Superior temporal gyrus (tissue), 1 donor: ENCODE measurements around the gene MAP4K1.
"Not testable (repeated sequence)": the region's sequence is repeated elsewhere in the genome, so short reads cannot be mapped to it uniquely, and the experiment has no call there.

Experiments used
- DNase-seq: peaks from one replicate; pipeline ENCODE4 v3.0.0-alpha.2; 2016; ENCODE audit errors: extremely low spot score

MAP4K1 gene

DNA sequence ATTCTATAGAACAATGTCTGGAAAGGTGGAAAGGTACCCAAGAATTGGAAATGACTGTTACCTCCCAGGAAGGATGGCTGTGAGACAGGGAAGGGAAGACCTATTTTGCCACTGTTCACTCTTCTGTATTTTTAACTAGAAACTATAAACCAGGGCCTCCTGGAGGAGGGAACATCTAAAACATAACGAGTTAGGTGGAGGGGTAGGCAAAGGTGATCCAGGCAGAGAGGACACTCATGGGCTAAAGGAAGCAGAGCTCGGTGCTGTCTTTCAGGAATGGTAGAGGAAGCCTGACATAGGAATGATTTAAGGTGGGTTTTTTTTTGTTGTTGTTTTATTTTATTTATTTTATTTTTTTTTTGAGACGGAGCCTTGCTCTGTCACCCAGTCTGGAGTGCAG, 7.1 kb upstream of the MAP4K1 start:
- no peak for DNase-seq

DNA sequence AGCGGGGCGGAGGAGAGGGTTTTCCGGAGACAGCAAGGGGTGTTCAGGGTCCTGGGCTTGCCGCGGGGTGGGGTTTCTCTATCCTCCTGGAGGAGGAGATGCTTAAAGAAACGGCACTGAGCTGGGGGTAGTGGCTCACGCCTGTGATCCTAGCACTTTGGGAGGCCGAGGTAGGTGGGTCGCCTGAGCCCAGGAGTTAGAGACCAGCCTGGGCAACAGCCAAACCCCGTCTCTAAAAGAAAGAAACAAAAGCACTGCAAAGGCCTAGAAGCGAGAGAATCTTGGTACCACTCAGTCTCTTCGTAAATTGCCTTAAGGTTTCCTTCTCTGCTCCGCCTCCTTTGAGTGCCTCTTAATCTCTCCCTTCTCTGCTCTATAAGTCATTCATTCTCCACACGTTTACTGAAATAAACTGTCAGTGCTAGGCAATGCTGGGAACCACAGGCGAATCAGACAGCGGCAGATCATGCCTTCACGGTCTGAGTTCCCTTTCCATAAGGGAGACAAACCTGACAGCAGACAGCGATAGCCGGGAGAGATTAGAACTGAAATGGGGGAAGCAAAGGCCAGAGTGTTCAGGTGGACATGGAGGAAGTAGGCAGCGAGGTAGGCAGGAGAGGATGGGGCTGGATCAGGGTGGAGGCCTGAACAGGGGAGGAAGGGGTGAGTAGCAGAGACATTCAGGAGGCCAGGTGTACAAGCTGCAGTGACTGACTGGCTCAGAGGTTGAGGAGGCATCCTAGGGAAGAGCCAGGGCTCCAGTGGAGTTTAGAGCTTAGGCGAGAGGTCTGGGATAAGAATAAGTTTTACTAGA, 1.8 kb upstream of the MAP4K1 start:
- no peak for DNase-seq

DNA sequence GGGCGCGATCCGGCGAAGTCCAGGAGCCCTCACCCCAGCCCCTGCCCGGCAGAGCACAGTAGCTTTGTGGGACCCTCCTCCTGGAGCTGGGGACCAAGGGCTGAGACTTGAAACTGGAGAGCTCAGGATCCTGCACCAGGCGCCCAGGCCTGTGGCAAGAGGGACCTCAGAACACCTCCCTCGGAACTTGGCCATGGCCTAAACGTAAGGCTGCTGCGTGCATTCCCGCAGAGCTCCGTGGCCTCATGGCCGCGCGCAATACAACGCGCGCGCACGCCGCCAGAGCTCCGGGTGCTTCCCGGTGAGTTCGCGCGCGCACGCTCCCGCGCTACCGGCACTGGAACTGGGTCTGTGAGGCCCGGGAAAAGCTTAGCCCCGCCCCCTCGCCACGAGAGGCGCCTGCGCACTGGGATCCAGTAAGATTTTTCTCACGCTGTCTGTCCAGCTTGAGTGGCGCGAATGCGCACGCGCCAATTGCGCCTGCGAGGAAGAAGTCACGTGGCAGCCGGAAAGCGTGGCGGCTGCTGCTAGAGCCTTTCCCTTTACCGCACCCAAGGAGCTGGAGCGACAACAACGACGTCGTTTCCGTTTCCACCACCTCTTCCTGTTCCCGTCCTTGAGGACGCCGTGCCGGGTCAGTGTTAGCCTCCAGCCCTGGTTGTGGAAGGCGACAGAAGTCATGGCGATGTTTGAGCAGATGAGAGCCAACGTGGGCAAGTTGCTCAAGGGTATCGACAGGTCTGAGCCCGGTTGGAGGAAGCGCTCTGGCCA, 1.0 kb upstream of the MAP4K1 start, which contains the start of gene EIF3K:
Gene EIF3K (plus strand): TSS at position 599 of the 771 bp plus-strand sequence. CDS start 81 bp downstream, at position 680.
- peak; percentile 100 for DNase-seq

DNA sequence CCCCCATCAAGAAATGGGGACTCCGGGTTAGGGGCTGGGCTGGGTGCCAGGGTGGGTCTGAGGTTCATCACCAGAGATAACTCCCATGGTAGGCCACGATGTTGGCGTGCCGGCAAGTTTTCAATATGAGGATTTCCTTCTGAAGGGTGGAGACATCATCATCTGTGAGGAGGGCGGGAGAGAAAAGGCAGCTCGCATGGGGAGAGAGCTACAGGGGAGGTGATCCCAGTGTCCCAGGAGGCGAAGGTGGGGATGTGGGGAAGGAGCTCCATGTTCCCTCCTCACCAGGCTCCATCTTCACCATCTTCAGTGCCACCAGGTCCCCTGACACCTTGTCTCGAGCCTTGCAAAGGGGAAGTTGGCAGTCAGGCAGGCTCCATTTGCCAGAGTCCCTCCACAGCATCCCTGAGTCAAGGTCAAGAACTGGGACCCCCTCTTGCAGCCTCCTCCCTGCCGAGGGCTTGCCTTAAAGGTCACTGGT, 430 bp downstream of the MAP4K1 start:
- DNase-seq, result no peak

DNA sequence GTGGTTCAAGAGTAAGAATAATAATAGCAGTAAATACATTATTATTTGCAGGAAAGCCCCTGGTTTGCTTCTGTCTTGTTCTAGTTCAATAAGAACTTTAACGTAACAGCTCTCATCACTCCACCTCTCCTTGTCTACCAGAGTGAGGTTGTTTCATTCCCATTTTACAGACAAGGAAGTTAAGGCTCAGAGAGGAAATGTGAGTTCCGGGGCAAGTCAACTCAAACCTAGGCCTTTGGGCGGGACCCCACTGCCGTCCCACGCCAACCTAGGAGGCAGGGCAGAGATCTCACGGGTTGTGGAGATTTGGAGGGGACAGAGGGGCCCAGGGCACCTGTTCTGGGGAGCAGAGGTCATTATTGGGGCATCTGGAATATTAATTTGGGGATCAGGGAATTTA, 1.5 kb downstream of the MAP4K1 start:
- DNase-seq, result no peak

DNA sequence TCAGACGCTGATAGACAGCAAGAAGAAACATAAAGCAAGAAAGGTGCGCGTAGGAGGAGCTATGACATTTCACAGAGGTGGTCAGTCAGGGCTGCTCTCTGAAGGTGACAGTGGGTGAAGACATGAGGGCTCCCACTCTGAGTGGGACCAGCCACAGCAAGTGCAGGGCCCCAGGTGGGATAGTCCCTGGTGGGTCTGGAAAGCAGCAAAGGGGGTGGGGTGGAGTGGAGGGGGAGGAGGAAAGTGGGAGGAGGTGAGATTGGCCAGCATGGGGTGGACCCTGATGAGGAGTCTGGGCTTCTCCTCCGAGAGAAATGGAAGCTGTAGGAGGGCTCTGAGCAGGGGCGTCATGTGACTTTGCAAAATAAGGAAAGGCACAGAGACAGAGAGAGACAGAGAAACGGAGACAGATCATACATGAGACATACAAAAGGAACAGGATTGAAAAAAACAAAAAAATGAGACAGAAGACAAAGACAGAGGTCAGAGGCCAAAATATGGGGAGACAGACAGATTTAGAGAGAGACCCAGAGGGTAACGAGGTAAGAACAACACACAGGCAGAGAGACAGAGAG, 2.7 kb downstream of the MAP4K1 start:
- no peak for DNase-seq

DNA sequence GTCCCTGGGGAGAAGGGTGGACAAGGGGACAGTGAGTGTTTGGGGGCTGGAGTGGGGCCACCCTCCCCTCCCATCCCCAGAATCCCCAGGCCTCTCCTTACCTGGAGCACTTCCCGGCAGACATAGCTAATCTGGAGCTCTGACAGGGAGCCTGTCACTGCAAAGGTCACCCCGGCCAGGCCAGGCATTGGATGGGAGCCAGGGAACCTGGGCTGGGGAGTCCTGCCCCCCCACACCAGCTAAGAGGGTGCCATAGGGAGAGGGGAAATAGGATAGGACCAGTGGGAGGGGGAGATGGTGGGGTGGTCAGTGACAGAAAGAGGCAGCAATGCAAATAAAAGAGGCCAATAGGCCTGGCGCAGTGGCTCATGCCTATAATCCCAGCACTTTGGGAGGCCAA, 3.5 kb downstream of the MAP4K1 start:
- no peak for DNase-seq

DNA sequence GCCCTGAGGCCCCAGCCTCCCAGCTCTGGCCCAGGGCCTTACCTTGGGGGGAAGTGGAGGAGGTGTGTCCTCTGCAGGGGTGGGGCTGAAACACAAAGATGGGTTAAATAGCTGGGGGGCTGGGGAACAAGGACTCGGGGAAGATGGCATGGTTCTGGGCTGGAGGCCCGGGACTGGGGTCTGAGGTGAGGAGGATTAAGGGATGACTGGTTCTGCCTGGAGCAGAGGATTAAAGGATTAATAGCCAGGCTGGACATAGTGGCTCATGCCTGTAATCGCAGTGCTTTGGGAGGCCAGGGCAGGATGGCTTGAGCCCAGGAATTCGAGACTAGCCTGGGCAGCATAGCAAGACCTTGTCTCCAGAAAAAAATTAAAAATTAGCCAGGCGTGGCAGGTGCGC, 11.6 kb downstream of the MAP4K1 start:
- DNase-seq, result no peak

DNA sequence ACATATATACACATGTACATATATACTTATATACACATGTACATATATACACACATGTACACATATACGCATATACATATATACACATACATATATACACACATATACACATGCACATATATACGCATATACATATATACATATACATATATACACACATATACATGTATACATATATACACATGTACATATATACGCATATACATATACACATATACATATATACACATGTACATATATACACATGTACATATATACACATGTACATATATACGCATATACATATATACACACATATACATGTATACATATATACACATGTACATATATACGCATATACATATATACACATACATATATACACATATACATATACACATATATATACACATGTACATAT, 14.9 kb downstream of the MAP4K1 start:
- DNase-seq, result not testable (repeated sequence)

DNA sequence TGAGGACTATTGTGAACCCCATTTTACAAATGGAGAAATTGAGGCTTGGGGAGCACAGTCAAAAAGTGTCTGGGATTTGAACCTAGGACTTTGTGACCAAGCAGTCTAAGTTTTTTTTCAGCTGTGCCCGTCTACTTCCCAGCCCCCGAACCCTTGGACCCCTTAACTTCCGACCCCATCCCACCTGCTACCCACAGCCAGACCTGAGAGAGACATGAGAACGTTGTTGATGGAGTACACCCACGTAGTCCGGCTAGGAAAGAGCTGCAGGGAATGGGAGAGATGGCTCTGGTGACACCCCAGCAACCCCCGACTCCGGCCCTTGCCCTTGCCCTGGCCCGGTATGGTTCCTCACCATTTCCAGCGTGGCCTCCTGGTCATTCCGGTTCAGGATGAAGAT, 18.0 kb downstream of the MAP4K1 start:
- DNase-seq, result no peak

DNA sequence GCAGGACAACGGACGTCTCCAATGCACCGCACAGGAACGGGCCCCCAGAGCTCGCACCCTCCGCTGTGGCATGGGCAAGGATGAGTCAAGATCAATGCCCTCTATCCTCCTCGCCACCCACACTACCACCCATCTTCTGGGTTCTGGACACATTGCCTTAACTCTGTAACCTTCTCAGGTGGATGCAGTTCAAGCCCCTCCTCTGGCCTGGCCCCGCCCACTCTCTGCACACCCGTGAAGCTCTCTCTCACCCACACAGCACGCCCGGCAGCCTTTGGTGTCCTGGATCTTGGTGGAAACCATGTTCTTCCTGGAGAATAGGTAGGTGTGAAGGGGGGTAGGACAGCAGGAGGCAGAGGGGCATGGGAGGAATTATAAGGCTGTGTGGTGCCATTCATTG, 20.7 kb downstream of the MAP4K1 start:
- DNase-seq, result no peak

DNA sequence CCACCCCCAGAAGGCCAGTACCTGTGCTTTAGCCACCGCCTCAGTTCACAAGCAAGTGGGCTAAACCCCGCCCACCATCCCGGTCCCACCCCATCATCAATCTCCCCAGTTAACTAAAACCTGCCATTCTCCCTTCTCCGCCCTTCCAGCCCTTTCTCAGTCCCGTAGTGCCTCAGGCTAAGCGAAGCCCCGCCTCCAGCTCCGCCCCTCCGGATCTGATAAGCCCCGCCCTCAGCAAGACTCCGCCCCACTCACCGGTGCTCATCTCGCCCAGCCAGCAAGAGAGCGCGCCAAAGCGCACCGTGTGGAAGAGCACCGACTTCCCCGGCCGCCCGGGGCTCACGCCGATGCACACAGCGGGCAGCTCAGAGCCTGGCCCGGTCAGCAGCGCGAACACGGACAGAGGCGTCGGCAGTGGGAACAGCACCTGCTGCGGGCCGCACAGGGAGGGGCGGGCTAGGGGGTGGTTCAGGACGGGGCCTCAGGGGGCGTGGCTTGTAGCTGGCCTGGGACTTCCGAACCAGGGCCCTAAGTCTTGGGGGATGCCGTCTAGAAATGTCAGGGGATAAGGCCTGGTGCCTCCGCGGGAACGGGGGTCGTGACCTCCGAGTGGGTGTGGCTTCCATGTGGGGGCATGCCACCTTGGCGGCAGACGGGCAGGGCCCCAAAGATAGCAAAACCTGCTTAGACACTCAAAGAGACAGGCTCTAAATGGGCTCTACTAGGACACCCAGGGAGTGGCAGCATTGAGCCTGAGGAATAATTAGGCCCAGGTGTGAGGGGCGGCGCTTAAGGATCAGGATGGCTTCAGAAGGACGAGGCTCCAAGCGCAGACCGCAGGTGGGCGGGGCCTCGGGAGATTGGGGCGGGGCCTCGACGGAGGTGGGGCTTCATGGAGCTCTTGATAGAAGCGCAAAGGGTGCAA, 21.4 kb downstream of the MAP4K1 start:
- no peak for DNase-seq

DNA sequence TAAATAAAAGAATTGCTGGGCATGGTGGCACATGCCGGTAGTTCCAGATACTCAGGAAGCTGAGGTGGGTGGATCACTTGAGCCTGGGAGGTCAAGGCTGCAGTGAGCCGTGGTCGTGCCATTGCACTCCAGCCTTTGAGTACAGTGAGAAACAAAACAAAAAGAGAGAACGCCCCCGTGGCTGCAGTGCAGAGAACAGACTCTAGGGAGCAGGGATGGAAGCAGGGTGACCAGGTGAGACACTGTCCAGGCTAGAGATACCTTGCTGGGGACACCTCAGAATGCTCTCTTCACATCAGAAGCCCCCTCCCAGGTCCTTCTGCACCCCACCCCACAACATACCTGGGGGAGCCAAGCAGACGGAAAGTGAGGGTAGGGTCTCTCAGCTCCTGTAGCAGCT, 24.8 kb downstream of the MAP4K1 start:
- no peak for DNase-seq

DNA sequence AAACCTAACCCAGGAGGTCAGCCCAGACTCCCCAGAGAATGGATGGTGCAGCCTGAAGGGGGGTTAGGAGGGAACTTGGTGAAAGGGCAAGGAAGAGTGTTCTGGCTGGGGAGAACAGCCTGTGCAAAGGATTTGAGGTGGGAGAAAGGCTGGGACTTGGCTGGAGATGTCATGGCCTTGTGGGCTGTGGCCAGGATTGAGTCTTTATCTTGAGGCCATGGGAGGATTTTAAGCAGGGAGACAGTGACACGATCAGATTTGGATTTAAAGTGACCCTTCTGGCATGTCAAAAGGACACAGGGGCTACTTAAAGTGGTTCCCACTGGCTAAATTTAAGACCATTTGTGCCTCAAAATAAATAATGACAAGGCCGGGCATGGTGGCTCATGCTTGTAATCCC, 29.7 kb downstream of the MAP4K1 start:
- no peak for DNase-seq

DNA sequence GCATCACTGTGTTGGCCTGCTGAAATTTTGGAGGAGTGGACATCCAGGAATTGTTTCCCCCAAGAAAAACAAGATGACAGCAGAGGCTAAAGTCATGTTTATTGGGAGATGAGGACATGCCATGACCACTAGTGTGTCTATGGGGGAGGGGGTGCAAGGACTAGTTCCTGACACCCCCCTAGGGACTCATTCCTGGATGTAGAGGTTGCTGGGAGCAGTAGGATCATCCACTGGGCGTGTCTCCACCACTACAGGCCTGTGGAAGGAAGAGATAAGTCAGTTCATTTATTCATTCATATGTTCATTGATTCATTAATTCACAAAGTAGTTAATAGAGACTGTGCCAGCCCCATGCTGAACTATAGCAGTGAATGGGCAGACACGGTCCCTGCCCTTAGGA, 30.2 kb downstream of the MAP4K1 start:
- DNase-seq, result no peak

DNA sequence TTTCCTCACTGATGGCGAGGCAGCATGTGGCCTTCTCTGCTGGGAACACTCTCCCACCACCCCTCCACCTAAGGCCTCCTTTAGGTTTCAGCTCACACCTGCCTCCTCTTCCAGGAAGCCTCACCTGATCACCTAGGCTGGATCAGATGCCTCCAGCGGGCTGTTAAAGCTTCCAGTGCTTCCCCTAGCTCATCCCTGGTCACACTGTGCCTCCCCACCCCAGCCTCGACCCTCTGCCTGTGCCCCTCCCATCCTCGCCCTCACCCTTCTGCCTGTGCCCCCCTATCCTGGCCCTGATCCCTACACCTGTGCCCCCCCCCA, 33.8 kb downstream of the MAP4K1 start:
- no peak for DNase-seq

DNA sequence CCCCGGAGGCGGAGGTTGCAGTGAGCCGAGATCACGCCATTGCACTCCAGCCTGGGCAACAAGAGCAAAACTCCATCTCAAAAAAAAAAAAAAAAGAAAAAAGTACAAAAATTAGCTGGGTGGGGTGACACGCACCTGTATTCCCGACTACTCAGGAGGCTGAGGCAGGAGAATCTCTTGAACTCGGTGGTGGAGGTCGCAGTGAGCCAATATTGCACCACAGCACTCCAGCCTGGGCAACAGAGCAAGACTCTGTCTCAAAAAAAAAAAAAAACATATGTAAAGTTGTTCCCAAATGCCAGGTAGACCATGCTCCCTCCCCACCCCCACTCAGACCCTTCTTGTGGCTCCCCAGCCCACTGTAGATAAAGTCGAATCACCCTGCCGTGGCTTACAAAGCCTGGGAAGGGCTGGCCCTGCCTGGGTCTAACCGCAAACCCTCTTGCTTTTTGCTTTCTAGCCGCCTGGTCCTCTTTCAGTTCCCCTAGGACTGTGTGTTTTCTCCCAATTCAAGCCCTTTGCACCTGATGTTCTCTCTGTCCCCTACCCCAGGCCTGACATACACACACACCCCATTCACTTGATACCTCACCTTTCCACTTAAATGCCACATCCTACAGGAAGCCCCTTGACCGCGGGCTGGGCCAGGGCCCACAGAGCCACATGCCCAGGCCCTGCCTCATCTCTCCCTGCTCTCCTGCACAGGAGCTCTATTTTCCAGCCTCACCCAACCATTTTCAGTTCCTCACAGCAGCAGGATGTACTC, 34.4 kb downstream of the MAP4K1 start:
- no peak for DNase-seq

DNA sequence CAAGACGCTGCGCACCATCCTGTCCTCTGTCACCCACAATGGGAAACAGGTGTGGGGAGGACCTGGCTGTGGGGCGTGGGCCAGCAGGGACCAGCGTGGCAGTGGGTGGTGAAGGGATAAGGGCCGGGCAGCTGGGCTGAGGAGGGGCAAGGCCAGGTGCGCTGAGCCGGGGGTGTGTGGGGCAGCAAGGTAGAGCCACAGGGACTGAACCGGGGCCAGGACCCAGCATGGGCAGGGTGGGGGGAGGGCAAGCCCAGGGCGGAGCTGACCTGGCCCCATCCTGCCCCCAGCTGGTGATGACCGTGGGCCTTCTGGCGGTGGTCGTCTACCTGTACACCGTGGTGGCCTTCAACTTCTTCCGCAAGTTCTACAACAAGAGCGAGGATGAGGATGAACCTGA, 37.7 kb downstream of the MAP4K1 start:
- DNase-seq, result no peak

DNA sequence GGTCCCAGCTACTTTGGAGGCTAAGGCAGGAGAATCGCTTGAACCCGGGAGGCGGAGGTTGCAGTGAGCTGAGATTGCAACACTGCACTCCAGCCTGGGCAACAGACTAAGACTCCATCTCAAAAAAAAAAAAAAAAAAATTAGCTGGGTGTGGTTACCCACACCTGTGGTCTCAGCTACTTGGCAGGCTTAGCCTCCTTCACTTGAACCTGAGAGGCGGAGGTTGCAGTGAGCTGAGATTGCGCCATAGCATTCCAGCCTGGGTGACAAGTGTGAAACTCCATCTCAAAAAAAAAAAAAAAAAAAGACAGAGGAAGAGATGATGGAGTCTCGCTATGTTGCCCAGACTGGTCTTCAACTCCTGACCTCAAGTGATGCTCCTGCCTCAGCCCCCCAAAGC, 38.4 kb downstream of the MAP4K1 start:
- DNase-seq, result not testable (repeated sequence)

DNA sequence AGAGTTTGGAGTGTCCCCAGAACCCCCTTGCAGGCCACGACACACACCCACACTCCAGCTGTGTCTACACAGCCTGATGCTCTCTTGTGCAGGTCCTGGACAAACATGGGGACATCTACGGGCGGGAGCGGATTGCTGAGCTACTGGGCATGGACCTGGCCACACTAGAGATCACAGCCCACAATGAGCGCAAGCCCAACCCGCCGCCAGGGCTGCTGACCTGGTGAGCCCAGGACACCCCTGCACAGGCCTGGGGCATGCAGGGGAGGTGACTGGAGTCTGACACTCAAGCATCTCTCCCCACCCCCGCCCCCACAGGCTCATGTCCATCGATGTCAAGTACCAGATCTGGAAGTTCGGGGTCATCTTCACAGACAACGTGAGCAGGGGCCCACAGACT, 39.9 kb downstream of the MAP4K1 start:
- no peak for DNase-seq

DNA sequence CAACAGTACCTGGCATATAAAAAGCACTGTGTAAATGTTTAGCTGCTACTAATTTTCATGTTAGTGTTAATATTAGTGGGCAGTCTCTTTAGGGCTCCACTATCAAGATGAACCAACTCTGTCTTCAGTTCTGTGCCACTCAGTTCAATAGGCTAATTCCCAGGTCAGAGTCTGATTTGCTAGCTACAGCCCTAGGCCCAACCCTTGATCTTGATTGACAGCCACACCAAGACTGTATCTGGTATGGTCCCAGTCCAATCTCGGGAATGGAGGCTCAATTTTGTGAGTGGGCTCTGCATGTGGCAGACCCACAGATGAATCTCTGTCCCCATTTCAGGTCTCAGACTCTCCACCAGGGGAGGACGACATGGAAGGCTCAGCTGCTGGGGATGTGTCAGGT, 46.1 kb downstream of the MAP4K1 start:
- no peak for DNase-seq
